A673 (cell line): Measurements from ENCODE around the gene TGM2. TPM values are rescaled to one million over a fixed set of nuclear protein-coding genes. Genes with fewer than 3 reads are reported as not detected.

Experiments used
- BruUV-seq: library from RNA; stranded (reverse); fragments of 400-500 nt; replicated peaks from 2 replicates; lab custom pipeline; 2021; lab: Mats Ljungman, UMichigan
- CTCF ChIA-PET: fragments of 300-600 bp; sonication (Branson Sonifier 250); formaldehyde crosslinking; loops from one replicate; lab custom pipeline; 2022; ENCODE audit warnings: antibody characterized with exemption; lab: Charles Lee
- POLR2A ChIA-PET: fragments of 300-600 bp; sonication (Branson Sonifier 250); formaldehyde crosslinking; loops from one replicate; lab custom pipeline; 2022; ENCODE audit warnings: antibody characterized with exemption; ENCODE audit not compliant: low non-redundant PET; lab: Charles Lee
- DNase-seq: peaks from one replicate; pipeline ENCODE4 v3.0.0-alpha.2; 2015; ENCODE audit warnings: low spot score
- H3K27ac ChIP-seq: fragments of 200-600 bp; sonication (generic); 2 replicates; pipeline ENCODE4 v1.5.1; 2016; ENCODE audit warnings: mixed run types, low read depth, mild to moderate bottlenecking, mixed read lengths, antibody characterized with exemption, low read length; ENCODE audit not compliant: poor library complexity, severe bottlenecking
- H3K27me3 ChIP-seq: fragments of 200-600 bp; sonication (generic); replicated peaks from 2 replicates; pipeline ENCODE4 v1.6.1; 2017; ENCODE audit warnings: mixed run types, low read depth, mild to moderate bottlenecking, mixed read lengths, antibody characterized with exemption, low read length; ENCODE audit not compliant: insufficient read depth, poor library complexity
- H3K36me3 ChIP-seq: fragments of 200-600 bp; sonication (generic); 2 replicates; pipeline ENCODE4 v1.6.1; 2016; ENCODE audit warnings: mixed run types, mild to moderate bottlenecking, mixed read lengths, antibody characterized with exemption, low read length; ENCODE audit not compliant: insufficient read depth, poor library complexity, severe bottlenecking
- H3K4me1 ChIP-seq: fragments of 200-600 bp; sonication (generic); 2 replicates; pipeline ENCODE4 v1.6.1; 2017; ENCODE audit warnings: mixed run types, mild to moderate bottlenecking, mixed read lengths, antibody characterized with exemption, low read length; ENCODE audit not compliant: insufficient read depth, poor library complexity, severe bottlenecking
- H3K4me3 ChIP-seq: fragments of 200-600 bp; sonication (generic); 2 replicates; pipeline ENCODE4 v1.5.1; 2016; ENCODE audit warnings: low read depth, mixed run types, mild to moderate bottlenecking, mixed read lengths, low read length; ENCODE audit not compliant: poor library complexity, severe bottlenecking
- H3K9me3 ChIP-seq: fragments of 200-600 bp; sonication (generic); 2 replicates; pipeline ENCODE4 v1.6.1; 2016; ENCODE audit warnings: mixed run types, low read depth, mild to moderate bottlenecking, mixed read lengths, antibody characterized with exemption, low read length; ENCODE audit not compliant: poor library complexity, severe bottlenecking
- CTCF ChIP-seq: fragments of 300-800, 200-600 bp; sonication (generic); conservative IDR thresholded peaks from 2 replicates; pipeline ENCODE4 v1.5.1; 2017; ENCODE audit warnings: low read depth, mild to moderate bottlenecking, antibody characterized with exemption, low read length, moderate library complexity, mixed read lengths
- EZH2 ChIP-seq: fragments of 200-600 bp; sonication (generic); IDR thresholded peaks from 2 replicates; pipeline ENCODE4 v1.6.1; 2017; ENCODE audit warnings: borderline replicate concordance, low read depth, mild to moderate bottlenecking, mixed read lengths, antibody characterized with exemption, low read length; ENCODE audit not compliant: poor library complexity, severe bottlenecking
- intact Hi-C: fragments of 100-400 bp; cut with micrococcal nuclease; formaldehyde crosslinking; loops from one replicate; pipeline ENCODE4 v1.10.0; 2022; ENCODE audit not compliant: unreplicated experiment
- total RNA-seq: library from RNA; stranded (reverse); gene quantifications from 2 replicates; pipeline ENCODE4 v1.2.3, GENCODE V29; 2021

TGM2 gene
- total RNA-seq, 1 experiment from 2014 or later = 0.43 TPM

GRCh38 chr20:38143646-38144554 lies 21.2 kb downstream of the TGM2 start:
- no TSS peak for BruUV-seq
- ChIA-PET POLR2A (no interaction called here), CTCF (no interaction called here)
- DNase-seq = no peak
- no peaks in the 10 kb centered on the region for H3K36me3 ChIP-seq
- no peaks in the 10 kb centered on the region for H3K9me3 ChIP-seq
- intact Hi-C loops = no loop called here
- TF ChIP-seq CTCF (no peak), EZH2 (no peak)
- H3K27ac ChIP-seq = no peak overlapping the region
- H3K4me1 ChIP-seq = peaks cover 11% of the 10 kb centered on the region
- H3K4me3 ChIP-seq = no peak overlapping the region
- H3K27me3 ChIP-seq = no peaks in the 10 kb centered on the region

- no peak overlapping the region for H3K4me3 ChIP-seq
- intact Hi-C loops = no loop called here
- H3K27ac ChIP-seq = no peak overlapping the region
- ChIA-PET POLR2A (no interaction called here), CTCF (no interaction called here)
- no peaks in the 10 kb centered on the region for H3K9me3 ChIP-seq
- no peak for DNase-seq
- H3K27me3 ChIP-seq = no peaks in the 10 kb centered on the region
- BruUV-seq = no TSS peak
- peaks cover 11% of the 10 kb centered on the region for H3K4me1 ChIP-seq
- TF ChIP-seq EZH2 (no peak), CTCF (no peak)
- no peaks in the 10 kb centered on the region for H3K36me3 ChIP-seq
These were observed 21.8 kb downstream of the TGM2 start for GRCh38 chr20:38143238-38143645.

GRCh38 chr20:38141889-38142494 lies 23.1 kb downstream of the TGM2 start:
- TF ChIP-seq EZH2 (no peak), CTCF (no peak)
- ChIA-PET POLR2A (no interaction called here), CTCF (no interaction called here)
- H3K36me3 ChIP-seq = no peaks in the 10 kb centered on the region
- no peaks in the 10 kb centered on the region for H3K27me3 ChIP-seq
- no peak overlapping the region for H3K4me3 ChIP-seq
- peaks cover 11% of the 10 kb centered on the region for H3K4me1 ChIP-seq
- intact Hi-C loops = no loop called here
- no peaks in the 10 kb centered on the region for H3K9me3 ChIP-seq
- no peak for DNase-seq
- H3K27ac ChIP-seq = no peak overlapping the region
- no TSS peak for BruUV-seq
